Endodermal cell (in vitro differentiated cells): Measurements from ENCODE around the gene POM121L2. TPM values are rescaled to one million over a fixed set of nuclear protein-coding genes. Genes with fewer than 3 reads are reported as not detected.

Source experiments
- DNase-seq: peaks from one replicate; pipeline ENCODE4 v3.0.0-alpha.2; 2017
- H3K27ac ChIP-seq: 2 replicates; pipeline ENCODE4 v1.5.1; 2013; ENCODE audit warnings: mild to moderate bottlenecking, low read depth, low read length, moderate library complexity
- H3K27me3 ChIP-seq: 2 replicates; pipeline ENCODE4 v1.6.1; 2013; ENCODE audit warnings: mild to moderate bottlenecking, low read length, moderate library complexity; ENCODE audit not compliant: insufficient read depth, control insufficient read depth, poor library complexity, severe bottlenecking
- H3K36me3 ChIP-seq: 2 replicates; pipeline ENCODE4 v1.7.0; 2013; ENCODE audit warnings: mild to moderate bottlenecking, low read length, moderate library complexity; ENCODE audit not compliant: control insufficient read depth, insufficient read depth
- H3K4me1 ChIP-seq: one replicate; pipeline ENCODE4 v1.7.0; 2013; ENCODE audit warnings: low read length; ENCODE audit not compliant: control insufficient read depth, insufficient read depth
- H3K4me3 ChIP-seq: 2 replicates; pipeline ENCODE4 v1.5.1; 2013; ENCODE audit warnings: mild to moderate bottlenecking, low read length, moderate library complexity
- H3K9ac ChIP-seq: 2 replicates; pipeline ENCODE4 v1.6.1; 2013; ENCODE audit warnings: mild to moderate bottlenecking, low read length, moderate library complexity; ENCODE audit not compliant: poor library complexity, severe bottlenecking; ENCODE audit errors: extremely low read depth
- H3K9me3 ChIP-seq: 2 replicates; pipeline ENCODE4 v1.6.1; 2013; ENCODE audit warnings: mild to moderate bottlenecking, low read length, moderate library complexity; ENCODE audit not compliant: control insufficient read depth
- H3K27ac Mint-ChIP-seq: 2 replicates; pipeline ENCODE4 v1.8.0; 2020; ENCODE audit warnings: mixed read lengths
- H3K27me3 Mint-ChIP-seq: 2 replicates; pipeline ENCODE4 v1.8.0; 2021; ENCODE audit warnings: mild to moderate bottlenecking, mixed read lengths; ENCODE audit not compliant: insufficient read depth
- H3K36me3 Mint-ChIP-seq: 2 replicates; pipeline ENCODE4 v1.8.0; 2020; ENCODE audit warnings: low read depth, mixed read lengths
- H3K4me1 Mint-ChIP-seq: 2 replicates; pipeline ENCODE4 v1.8.0; 2020; ENCODE audit warnings: mixed read lengths
- H3K4me3 Mint-ChIP-seq: 2 replicates; pipeline ENCODE4 v1.8.0; 2020; ENCODE audit warnings: mild to moderate bottlenecking, moderate library complexity, mixed read lengths
- H3K9me3 Mint-ChIP-seq: 2 replicates; pipeline ENCODE4 v1.8.0; 2020; ENCODE audit warnings: mild to moderate bottlenecking, mixed read lengths
- CTCF ChIP-seq: fragments of 200-600 bp; sonication (generic); conservative IDR thresholded peaks from 2 replicates; pipeline ENCODE4 v1.5.0; 2021; ENCODE audit warnings: antibody characterized with exemption, mild to moderate bottlenecking
- WGBS, 2 experiments: methylation state at CpG; one replicate each; pipeline versions ENCODE4 v1.1.5 to v1.1.7; 2013; ENCODE audit warnings: missing lambda C conversion rate in 2 of 2, mixed read lengths in 1 of 2; ENCODE audit not compliant: insufficient coverage in 1 of 2, insufficient read length in 1 of 2; 5-methylcytosine and 5-hydroxymethylcytosine counted together
- total RNA-seq, 2 donors: library from RNA; stranded (reverse); fragmentation: NEBNext Ultra II Directional in 1 of 2; extraction: Animal tissue kit (Norgen Biotek cat#: 25700) in 1 of 2; gene quantifications; 2 replicates in 1 of 2; 3 replicates in 1 of 2; pipeline ENCODE4 v1.2.1, GENCODE V29; 2021

Gene POM121L2
- total RNA-seq, 2 donors from 2014 or later: 0.20 TPM; not detected in 1

GRCh38 chr6:27295301-27296079 lies 16.6 kb downstream of the POM121L2 start:
- H3K9ac ChIP-seq: peak overlapping the region; percentile 21
- Mint-ChIP-seq H3K9me3 (no peaks in the 10 kb centered on the region), H3K4me1 (peaks cover 20% of the 10 kb centered on the region), H3K36me3 (no peaks in the 10 kb centered on the region), H3K4me3 (peak overlapping the region; percentile 70), H3K27ac (peak overlapping the region; percentile 82), H3K27me3 (peaks cover 29% of the 10 kb centered on the region)
- peaks cover 18% of the 10 kb centered on the region for H3K27me3 ChIP-seq
- TF ChIP-seq CTCF: no peak
- DNase-seq: peak; percentile 82
- peak overlapping the region; percentile 91 for H3K4me3 ChIP-seq
- H3K27ac ChIP-seq: no peak overlapping the region
- 3 to 4% methylated on average over 14 to 20 of the region's 20 CpGs for WGBS, 2 experiments
- no peaks in the 10 kb centered on the region for H3K4me1 ChIP-seq
- no peaks in the 10 kb centered on the region for H3K36me3 ChIP-seq
- no peaks in the 10 kb centered on the region for H3K9me3 ChIP-seq

DNA sequence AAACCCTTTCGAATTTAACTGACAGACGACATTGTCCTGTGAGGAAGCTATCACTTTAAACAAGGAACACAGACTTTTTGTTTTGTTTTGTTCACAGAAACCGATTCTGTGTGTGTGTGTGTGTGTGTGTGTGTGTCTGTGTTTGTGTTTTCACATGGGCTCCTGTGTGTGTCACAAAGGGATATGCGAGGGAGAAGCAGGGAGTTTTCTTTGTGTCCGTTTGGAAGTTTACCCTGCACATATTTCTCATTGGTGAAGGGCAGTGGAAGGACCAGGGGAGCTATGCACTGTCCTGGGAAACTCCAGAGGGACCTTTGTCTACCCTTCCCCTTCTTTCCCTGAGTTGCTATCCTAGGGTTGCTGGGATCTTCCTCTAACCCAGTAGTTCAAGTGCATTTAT lies 17.7 kb downstream of the POM121L2 start:
- H3K36me3 Mint-ChIP-seq: no peaks in the 10 kb centered on the region
- Histone ChIP-seq H3K4me3 (peak overlapping the region; percentile 91), H3K9ac (no peak overlapping the region), H3K9me3 (no peaks in the 10 kb centered on the region), H3K27ac (no peak overlapping the region), H3K36me3 (no peaks in the 10 kb centered on the region), H3K27me3 (peaks cover 27% of the 10 kb centered on the region), H3K4me1 (no peaks in the 10 kb centered on the region)
- peaks cover 38% of the 10 kb centered on the region for H3K27me3 Mint-ChIP-seq
- H3K27ac Mint-ChIP-seq: no peak overlapping the region
- no peaks in the 10 kb centered on the region for H3K9me3 Mint-ChIP-seq
- TF ChIP-seq CTCF: no peak
- H3K4me3 Mint-ChIP-seq: peak overlapping the region; percentile 70
- no peak for DNase-seq
- H3K4me1 Mint-ChIP-seq: peaks cover 26% of the 10 kb centered on the region
- 67 to 70% methylated on average over 2 to 5 of the region's 5 CpGs for WGBS, 2 experiments

GRCh38 chr6:27293436-27294098 lies 18.5 kb downstream of the POM121L2 start:
- Mint-ChIP-seq H3K9me3 (no peaks in the 10 kb centered on the region), H3K36me3 (no peaks in the 10 kb centered on the region), H3K4me1 (peaks cover 33% of the 10 kb centered on the region), H3K4me3 (peak overlapping the region; percentile 70), H3K27ac (no peak overlapping the region), H3K27me3 (peaks cover 46% of the 10 kb centered on the region)
- peak; percentile 87 for DNase-seq
- Histone ChIP-seq H3K4me3 (peak overlapping the region; percentile 75), H3K27ac (no peak overlapping the region), H3K4me1 (no peaks in the 10 kb centered on the region), H3K9ac (no peak overlapping the region), H3K27me3 (peaks cover 36% of the 10 kb centered on the region), H3K9me3 (no peaks in the 10 kb centered on the region), H3K36me3 (no peaks in the 10 kb centered on the region)
- no peak for TF ChIP-seq CTCF
- 23 to 52% methylated on average over 12 to 28 of the region's 28 CpGs for WGBS, 2 experiments
